ENCODE results near the gene PTPRG.

The PTPRG gene

DNA sequence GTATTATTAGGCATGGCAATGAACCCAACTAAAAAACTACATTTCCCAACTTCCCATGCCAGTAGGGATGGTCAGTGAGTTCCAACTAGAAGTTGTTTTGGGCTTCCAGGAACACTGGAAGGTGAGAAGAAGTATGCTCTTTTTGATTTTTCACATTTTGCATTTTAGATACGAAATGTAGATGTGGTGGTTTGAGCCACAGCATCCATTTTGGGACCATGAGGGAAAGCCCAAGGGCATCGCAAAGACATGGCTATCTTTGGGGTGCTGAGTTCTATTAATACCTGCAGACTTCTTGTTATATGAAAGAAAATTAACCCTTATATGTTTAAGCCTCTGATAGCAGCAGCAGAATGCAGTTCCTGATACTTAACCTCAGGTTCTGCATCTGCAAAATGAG, 62.9 kb downstream of the PTPRG start:
- DNase-seq = no peak

DNA sequence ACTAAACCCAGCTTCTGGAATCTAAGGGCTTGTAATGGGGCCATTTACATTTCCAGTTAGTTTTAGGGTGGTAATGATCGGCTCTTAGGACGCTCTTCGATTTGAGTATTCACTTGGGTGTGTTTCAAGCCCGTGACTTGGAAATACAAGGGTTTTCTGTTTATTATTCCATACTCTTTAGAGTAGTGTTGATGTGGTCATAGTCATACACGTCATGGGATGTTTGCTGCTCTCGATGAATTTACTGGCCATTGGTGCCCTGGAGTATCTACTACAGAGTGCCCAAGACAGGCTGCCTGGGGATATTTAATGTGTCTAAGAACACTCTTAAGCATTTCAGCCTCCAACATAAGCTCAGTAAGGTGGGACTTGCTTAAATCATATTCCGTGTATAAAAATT, 64.1 kb downstream of the PTPRG start:
- DNase-seq = no peak

DNA sequence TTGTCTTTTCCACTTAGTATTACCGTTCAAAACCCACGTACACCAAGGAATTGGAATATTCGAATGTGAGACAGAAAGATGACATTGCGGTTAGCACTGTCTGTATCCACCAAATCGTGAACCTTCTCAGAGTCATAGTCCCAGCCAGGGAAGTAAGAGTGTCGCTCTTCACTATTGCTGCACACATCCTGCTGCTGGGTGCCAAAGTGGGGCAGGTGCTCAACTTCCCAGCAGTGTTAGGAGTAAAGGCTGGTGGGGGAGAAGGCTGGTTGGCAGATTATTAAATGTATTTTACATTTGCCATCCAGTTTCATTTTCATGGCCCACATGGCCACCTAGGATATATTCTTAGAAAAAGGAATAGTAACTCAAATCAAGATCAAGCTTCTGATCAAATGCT, 65.1 kb downstream of the PTPRG start:
- no peak for DNase-seq

DNA sequence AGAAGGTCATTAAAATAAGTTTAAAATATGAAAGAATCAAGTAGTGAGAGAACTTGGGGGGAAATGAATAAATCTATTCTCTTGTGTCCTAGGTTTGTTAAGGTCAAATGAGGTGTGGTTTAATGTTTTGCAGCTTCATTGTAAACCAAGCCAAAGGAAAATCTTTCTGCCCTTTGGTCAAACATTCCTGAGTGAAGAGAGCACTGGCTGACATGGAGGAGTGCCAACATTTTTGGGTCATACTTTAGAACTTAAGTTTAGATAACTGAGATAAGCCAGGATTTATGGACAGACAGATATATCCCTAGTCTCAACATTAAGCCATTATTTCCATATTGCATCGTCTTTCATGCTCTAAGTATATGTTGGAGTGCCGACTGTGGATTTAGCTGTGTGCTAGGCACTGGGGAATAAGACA, 66.4 kb downstream of the PTPRG start:
- no peak for DNase-seq

DNA sequence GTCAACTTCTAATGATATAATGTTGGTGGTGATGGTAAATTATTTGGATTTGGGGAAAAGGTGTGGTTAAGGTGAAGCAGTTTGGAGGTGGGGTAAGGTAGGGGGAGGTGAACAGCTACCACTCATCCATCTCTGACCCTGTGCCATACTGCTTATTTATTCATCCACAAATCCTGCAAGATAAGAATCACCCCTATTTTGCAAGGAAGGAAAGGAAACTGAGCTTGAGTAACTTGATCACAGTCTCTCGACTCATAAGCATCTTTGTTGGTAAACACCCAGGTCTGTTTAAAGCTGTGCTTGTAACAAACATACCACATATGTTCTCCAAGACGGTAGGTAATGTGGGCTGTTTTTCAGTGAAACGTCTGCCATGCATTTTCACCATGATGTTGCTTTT, 67.3 kb downstream of the PTPRG start:
- DNase-seq = no peak

DNA sequence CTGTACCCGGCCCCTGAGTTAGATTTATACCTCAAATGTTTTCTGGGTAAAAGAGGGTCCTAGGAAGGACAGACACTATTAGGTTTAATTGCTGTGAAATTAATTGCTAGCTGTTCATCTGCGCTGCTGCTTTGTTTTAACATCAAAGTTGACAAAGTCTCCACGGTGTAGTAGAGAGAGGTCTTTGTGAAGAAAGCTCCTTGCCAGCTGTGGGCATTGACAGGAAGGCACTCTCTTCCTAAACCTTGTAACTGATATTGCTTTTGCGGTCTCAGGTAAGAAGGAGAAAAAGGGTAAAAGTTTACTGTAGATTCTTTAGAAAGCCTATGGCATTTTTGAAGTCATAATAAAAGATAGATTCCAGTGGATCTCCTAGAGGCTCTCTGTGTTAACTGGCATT, 68.1 kb downstream of the PTPRG start:
- DNase-seq = no peak

DNA sequence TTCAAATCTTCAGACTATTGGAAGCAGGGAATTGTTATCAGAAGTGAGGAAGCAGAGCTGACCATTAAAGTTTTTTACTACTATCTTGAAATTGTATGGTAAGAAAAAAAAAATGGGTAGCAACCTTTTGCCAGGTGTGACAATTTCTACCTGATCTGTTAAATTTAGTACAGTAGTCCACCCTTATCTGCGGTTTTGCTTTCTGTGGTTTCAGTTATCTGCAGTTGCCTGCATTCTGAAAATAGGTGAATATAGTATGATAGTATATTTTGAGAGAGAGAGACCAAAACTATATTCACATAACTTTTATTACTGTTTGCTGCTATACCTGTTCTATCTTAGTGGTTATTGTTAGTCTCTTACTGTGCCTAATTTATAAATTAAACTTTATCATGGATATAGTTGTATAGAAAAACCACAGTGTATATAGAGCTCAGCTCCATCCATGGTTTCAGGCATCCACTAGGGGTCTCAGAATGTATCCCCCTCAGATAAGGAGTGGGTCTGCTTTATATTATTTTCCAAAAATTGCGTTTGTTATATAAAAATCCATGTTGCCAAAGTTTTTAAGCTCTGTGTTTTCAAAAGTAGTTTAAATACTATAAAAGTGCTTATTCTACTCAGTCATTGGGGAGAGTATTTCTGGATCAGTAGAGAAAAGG, 69.9 kb downstream of the PTPRG start:
- no peak for DNase-seq

DNA sequence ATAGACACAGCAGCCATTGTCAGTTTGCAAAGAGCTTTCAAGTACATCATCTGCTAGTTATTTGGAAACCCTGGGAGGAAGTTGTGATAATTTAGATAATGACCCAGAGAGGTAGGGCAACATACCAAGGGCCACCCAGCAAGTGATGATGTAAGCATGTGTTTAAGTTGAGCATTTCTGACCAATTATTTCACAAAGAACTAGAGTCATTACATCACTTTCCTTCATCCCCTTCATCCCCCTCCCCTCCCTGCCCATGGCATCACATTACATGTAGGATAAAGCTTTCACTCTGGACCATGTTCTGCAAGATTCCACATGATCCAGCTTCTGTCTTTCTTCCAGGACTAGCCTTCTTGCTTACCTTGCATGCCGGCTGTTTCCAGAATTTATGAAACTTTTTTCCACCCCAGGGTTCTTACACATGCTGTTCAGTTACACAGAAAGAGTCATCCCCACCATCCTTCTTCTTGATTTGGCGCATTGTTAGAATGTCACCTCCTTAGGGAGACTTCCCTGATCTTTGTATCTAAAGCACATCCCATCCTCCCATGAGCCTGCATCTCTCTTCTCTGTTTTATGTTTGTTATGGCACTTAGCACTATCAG, 71.3 kb downstream of the PTPRG start:
- no peak for DNase-seq

DNA sequence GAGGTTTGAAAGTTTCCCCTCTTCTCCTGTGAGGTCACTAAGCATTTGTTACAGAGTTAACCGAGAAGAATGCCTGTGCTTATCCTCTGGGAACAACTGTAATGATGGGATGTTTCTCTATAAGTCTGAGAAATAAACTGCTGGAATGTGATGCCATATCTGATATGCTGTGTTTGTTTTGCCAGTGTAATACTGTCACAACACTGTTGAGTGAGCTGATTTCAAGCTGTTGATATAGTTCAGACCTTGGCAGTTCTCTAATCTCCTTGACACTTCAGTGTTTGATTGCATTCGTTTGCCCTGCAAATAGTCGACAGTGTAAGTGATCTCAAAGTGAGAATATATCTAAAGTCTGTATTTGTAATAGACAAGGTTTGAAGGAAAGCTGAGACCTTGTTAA, 73.3 kb downstream of the PTPRG start:
- DNase-seq = no peak

DNA sequence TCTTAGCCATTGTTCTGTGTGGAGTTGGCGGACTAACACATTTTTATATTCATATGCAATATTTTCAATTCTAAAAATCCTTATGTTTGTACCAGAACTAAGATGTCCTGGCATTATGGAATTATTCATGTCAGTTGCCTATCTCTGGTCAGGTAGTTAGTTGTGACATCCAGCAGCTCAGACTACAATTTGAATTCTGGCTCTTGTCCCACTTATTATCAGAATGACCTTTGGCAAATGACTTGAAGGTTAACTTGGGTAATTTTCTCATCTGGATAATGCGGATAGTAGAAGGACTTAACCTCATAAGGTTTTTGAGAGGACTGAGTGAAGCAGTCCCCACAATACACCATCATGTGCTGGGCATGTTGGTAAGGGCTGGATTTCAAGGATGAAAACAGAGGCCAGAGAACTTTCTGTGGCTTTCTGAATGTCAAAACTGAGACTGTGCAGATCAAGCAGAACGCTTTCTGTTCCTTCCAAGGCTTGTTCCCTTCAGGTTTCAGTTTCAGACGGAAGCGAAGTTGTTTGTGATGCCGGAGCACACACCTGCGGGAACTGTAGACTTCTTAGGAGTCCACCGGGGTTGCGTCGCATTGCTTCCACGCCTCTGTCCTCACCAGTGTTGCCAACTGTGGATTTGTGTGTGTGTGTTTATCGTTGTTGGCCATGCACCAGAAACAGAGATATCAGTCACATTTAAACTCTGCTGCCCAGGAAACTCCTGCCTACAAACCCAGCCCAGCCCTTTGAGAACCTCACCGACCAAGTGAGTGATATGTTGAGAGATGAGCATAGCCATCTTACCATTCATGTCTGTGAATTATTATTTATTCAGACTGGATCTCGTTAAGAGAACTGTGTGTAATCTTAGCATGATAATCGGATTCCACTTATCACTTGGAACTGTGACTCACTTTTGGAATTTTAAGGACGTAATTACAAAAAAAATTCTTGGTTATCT, 76.0 kb downstream of the PTPRG start:
- DNase-seq = no peak

DNA sequence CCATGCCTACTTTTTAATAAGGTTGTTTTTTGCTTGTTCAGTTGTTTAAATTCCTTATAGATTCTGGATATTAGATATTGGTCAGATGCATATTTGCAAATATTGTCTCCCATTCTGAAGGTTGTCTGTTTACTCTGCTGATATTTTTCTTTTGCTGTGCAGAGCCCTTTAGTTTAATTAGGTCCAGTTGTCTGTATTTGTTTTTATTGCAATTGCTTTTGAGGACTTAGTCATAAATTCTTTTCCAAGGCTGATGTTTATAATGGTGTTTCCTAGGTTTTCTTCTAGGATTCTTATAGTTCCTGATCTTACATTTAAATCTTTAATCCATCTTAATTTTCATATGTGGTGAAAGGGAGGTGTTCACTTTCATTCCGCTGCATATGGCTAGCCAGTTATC, 77.4 kb downstream of the PTPRG start:
- DNase-seq = no peak

DNA sequence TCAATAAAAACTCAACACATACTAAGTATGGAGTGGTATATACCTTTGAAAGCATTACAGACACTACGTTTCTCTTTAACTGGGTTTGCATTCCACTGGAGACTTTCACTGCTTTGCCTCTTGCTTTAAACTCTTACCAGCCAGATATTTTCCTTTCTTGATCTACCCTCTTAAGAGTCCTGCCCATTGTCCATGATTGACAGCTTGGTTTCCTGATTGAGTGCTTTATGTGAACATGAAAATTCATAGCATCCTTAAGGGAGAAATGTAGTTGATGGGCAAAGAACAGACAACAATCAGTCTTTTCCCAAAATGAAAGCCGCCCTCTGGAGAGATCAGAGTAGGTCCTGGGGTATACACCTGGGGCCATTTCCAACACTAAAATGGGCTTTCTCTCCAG, 78.6 kb downstream of the PTPRG start:
- DNase-seq = no peak

DNA sequence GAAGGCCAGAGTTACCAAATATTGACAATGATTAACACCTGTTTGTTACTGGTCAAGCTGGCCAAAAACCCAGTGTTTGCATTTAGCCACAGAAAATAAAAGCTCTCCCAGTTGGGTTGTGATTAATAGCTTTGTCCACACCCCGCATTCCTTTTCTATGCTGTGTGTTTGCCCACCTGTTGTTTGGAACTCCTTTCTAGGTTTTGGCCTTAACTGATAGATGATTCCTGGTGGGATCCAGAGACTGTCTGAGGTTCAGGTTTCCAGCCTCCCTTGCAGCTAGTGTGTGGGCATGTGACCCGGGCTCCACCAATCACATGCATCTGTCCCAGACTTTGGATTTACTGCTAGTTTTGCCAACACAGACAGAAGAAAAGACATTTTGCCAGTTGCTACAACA, 83.8 kb downstream of the PTPRG start:
- peak; percentile 65 for DNase-seq

DNA sequence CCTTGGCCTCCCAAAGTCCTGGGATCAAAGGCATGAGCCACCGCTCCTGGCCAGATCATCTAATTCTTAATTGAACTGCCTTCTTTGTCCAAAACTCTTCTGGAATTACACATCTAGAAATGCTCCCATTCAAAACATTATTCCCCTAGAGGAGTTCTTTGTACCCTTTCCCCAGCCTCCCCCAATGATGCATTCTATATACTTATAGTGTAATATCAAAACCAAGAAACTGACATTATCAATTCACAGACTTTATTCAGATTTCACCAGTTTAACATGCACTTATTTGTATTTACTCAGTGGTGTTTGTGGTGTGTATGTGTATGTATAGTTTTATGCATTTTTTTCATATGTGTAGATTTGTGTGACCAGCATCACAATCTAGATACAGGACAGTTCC, 85.0 kb downstream of the PTPRG start:
- no peak for DNase-seq

DNA sequence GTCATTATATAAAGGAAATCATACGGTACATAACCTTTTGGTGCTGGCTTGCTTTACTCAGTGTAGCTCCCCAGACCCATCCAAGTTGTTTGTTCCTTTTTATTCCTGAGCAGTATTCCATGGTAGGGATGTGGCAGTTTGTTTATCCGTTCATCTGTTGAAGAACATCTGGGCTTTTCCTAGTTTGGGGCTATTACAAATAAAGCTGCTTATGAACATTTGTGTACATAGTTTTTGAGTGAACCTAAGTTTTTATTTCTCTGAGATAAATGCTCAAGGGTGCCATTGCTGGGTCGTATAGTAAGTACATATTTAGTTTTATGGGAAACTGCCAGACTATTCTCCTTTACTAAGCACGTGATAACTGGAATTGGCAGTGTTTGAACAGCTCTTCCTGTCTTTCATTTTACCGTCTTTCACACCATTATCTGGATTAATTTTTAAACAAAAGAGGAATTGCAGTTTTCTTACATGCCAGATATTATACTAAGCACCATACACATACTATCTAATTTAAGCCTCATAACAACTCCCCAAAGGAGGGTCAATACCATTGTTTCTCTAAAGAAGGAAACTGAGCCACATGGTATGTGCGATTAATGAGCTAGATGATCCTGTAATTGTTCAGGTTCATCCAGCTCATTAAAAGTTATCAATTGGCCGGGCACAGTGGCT, 85.6 kb downstream of the PTPRG start:
- no peak for DNase-seq

DNA sequence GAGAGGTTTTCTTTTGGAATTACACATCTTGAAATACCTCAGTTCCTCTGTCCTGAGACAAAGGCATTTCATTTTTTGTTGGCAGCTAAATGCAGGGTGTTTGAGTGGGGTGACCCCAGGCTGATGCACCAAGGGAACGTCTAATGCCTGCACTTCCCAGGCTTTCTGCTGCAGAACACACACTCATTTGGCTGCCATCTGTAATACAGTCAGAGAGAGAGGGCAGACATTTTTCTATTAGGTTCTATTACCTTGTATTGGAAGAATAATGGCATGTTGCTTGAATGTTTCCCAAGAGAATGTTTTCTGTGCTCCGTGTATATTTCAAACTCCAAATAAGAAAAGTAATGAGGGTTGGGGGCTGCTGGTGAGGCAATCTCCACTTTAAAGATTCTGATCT, 87.1 kb downstream of the PTPRG start:
- DNase-seq = no peak

DNA sequence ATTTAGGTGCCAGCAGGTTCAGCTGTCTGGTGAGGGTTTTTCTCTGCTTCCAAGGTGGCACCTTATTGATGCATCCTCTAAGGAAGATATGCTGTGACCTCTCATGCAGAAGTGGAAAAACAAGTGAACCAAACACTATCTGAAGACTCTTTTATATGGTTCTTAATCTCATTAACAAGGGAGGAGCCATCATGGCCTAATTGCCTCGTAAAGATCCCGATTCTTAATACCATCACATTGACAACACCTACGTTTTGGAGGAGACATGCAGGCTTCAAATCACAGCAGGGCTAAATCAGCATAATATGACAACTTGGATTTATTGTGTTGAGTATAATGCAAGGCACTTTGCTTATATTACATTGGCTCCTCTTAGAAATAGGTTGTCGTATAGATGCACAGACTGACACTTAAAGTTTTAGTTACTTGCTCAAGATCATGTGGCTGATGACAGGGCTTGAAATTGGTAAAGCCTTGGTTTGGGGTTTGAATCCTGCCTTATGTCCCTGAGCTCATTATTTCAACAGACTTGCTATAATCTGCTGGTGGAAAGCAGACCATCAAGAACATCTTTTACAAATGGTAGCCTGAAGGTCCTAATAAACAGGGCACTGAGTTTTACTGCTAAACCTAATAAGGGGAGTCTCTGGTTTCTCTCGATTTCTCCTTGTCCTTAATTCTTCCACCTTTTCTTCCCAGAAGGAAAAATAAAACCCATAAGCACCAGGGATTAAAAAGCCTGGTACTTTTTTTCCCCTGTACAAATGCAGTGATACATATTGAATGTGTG, 88.2 kb downstream of the PTPRG start:
- no peak for DNase-seq

DNA sequence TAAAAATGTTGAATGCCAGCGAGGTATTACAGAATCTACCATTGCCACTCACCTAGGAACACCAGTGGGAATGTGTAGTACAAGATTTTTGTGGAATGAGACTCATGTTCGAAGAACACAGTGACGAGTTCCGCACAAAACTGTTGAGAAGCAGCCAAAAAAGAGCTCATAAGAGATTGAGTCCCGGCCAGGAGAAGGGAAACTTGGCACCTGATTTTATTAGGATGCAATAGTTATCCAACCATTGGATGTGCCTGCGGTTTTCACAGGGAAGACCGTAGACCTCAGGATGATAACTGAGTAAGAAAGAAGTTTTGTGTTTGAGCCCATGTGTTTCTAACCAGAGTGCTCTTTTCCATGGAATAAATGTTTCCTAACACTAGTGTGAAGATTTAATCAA, 88.9 kb downstream of the PTPRG start:
- DNase-seq = no peak

DNA sequence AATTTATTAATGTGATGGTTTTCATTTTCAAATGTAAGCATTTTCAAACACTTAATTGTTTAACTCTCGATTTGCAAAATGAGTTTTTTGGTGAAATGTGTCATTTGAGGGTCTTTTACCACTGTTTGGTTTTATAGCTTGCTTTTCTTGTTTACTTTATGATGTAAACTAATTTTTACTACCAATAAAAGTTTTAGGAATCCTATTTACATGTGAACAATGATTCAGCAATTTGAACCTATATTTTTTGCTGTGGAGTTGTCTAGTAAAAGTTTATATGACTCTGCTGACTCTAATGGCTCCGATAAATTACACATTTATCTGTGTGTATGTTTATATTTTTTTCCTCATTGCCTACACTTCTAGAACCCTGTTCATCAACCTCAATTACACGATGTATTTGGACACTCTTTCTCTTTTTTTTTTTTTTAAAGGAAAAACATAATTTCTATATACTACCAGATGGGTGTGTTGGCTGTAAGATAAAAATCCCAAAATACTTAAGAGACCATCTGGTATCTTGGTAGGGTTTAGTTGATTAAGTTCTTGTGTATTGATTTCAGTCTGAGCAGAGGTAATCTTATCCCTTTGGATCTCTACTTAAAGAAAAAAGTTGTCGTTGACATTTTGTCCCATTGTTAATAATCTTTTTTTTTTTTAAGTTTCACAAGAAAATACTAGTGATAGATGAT, 89.5 kb downstream of the PTPRG start:
- DNase-seq = no peak

DNA sequence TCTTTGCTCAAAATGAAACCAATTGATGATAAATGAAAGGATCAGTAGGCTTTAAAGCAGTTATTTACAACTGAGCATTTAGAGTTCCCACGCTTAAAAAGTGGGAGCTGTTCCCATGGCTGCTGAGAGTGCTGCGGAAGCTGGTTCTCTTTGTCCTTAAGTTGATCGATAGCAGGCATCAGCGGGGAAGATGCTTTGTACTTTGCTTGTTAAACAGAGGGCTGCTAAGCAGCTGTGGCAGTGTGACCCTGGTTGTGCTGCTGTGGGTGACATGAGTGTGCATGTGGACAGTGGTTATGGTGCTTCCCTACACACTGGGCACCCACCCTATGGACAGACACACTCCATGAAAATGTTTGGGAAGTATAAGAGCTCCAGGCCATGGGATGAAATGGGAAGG, 96.3 kb downstream of the PTPRG start:
- no peak for DNase-seq

DNA sequence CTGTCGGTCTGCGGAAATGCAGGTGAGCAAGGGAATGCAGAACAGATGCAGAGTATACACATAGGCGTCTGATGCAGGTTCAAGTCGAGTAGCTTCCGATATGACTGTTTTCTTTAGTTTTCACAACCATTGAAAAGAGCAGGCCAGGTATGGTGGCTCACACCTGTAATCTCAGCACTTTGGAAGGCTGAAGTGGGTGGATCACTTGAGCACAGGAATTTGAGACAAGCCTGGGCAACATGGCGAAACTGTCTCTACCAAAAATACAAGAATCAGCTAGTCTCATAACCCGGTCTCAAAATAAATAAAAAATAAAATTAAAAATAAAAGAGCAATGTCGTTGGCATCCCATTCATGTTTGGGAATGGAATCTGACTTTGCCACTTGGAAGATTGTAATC, 101.5 kb downstream of the PTPRG start:
- no peak for DNase-seq

Measured in NCI-H774 (cell line).